ENCODE results near the gene GNAI3. TPM values are rescaled to one million over a fixed set of nuclear protein-coding genes. Genes with fewer than 3 reads are reported as not detected.

The GNAI3 gene
- polyA plus RNA-seq, 1 experiment: 14.8 TPM

DNA sequence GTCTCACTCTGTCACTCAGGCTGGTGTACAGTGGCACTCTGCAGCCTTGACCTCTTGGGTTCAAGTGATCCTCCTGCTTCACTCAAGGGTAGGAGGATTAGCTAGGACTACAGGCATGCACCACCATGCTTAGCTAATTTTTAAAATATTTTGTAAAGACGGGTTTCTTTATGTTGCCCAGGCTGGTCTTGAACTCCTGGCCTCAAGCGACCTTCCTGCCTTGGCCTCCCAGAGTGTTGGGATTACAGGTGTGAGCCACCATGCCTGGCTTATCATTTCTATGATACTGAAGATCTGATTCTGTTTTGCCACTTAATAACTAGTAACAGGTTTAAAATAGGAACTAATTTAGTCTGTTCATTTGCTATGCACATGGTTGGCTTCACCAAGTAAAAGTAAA is 33.6 kb downstream of the GNAI3 start:
- Histone ChIP-seq H3K9me3 (ENCODE audit: control insufficient read depth, insufficient read depth, low read length) (no peaks in the 10 kb centered on the region), H3K4me3 (ENCODE audit: low read depth, low read length) (no peak overlapping the region), H3K27ac (ENCODE audit: low read depth, low read length) (no peak overlapping the region), H3K27me3 (ENCODE audit: control insufficient read depth, insufficient read depth, low read length) (no peaks in the 10 kb centered on the region)
- CTCF ChIA-PET: no interaction called here
- POLR2A ChIA-PET: no interaction called here
- TF ChIP-seq CTCF (IDR thresholded peaks at IDR 0.05; ENCODE audit: low read depth, low read length): no peak
- DNase-seq (ENCODE audit: low read depth, low spot score): no peak

GRCh38 chr1:109584766-109585165 is 36.4 kb downstream of the GNAI3 start:
- TF ChIP-seq CTCF (IDR thresholded peaks at IDR 0.05; ENCODE audit: low read depth, low read length): no peak
- POLR2A ChIA-PET: no interaction called here
- no peaks in the 10 kb centered on the region for H3K9me3 ChIP-seq (ENCODE audit: control insufficient read depth, insufficient read depth, low read length)

DNA sequence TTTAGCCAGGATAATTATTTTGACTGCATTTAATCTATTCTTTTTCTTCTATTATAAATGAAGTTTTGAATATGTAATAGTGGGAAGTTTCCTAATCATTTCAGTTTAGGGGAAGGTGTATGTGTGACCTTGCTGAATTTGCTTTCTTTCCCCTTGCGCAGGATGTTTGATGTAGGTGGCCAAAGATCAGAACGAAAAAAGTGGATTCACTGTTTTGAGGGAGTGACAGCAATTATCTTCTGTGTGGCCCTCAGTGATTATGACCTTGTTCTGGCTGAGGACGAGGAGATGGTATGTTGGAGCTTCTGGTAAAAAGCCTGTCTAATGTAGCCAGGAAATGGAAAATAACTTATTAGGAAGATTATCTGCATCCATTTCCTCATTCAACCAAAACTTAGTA is 37.6 kb downstream of the GNAI3 start:
- Histone ChIP-seq H3K4me3 (ENCODE audit: low read depth, low read length) (no peak overlapping the region), H3K27me3 (ENCODE audit: control insufficient read depth, insufficient read depth, low read length) (no peaks in the 10 kb centered on the region), H3K27ac (ENCODE audit: low read depth, low read length) (no peak overlapping the region), H3K9me3 (ENCODE audit: control insufficient read depth, insufficient read depth, low read length) (no peaks in the 10 kb centered on the region)
- POLR2A ChIA-PET: no interaction called here
- TF ChIP-seq CTCF (IDR thresholded peaks at IDR 0.05; ENCODE audit: low read depth, low read length): no peak
- DNase-seq (ENCODE audit: low read depth, low spot score): no peak
- CTCF ChIA-PET: no interaction called here

More at GRCh38 chr1:109584766-109585165, 36.4 kb downstream of the GNAI3 start:
- DNase-seq (ENCODE audit: low read depth, low spot score): no peak
- H3K27me3 ChIP-seq (ENCODE audit: control insufficient read depth, insufficient read depth, low read length): no peaks in the 10 kb centered on the region
- CTCF ChIA-PET: no interaction called here
- no peak overlapping the region for H3K27ac ChIP-seq (ENCODE audit: low read depth, low read length)
- H3K4me3 ChIP-seq (ENCODE audit: low read depth, low read length): no peak overlapping the region

DNA sequence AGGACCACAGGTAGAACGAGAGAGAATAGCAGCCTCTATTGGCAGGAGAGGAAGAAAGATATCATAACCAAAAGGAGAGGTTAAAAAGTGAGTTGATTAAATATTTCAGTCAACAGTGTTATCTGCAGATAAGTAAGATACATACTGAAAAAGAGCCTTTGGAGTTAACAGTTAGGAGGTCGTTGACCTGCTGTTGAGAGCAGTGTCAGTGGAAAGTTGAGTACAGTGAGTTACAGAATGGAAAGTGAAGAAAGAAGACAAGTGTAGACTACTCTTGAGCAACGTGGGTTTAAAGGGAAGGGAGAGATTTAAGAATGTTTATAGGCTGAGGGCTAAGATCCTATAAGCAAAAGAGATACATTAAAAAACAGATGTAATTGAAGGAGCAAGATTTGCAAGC is 40.8 kb downstream of the GNAI3 start:
- POLR2A ChIA-PET: no interaction called here
- Histone ChIP-seq H3K9me3 (ENCODE audit: control insufficient read depth, insufficient read depth, low read length) (no peaks in the 10 kb centered on the region), H3K27me3 (ENCODE audit: control insufficient read depth, insufficient read depth, low read length) (no peaks in the 10 kb centered on the region), H3K27ac (ENCODE audit: low read depth, low read length) (no peak overlapping the region), H3K4me3 (ENCODE audit: low read depth, low read length) (no peak overlapping the region)
- CTCF ChIA-PET: no interaction called here
- TF ChIP-seq CTCF (IDR thresholded peaks at IDR 0.05; ENCODE audit: low read depth, low read length): no peak
- DNase-seq (ENCODE audit: low read depth, low spot score): no peak

- no peak for TF ChIP-seq CTCF (IDR thresholded peaks at IDR 0.05; ENCODE audit: low read depth, low read length)
- DNase-seq (ENCODE audit: low read depth, low spot score): no peak
- Histone ChIP-seq H3K27me3 (ENCODE audit: control insufficient read depth, insufficient read depth, low read length) (no peaks in the 10 kb centered on the region), H3K9me3 (ENCODE audit: control insufficient read depth, insufficient read depth, low read length) (no peaks in the 10 kb centered on the region), H3K4me3 (ENCODE audit: low read depth, low read length) (no peak overlapping the region), H3K27ac (ENCODE audit: low read depth, low read length) (no peak overlapping the region)
- POLR2A ChIA-PET: interaction anchor here (0.7 kb wide), 1 partner anchor 27 kb away, joined by 5 read pairs; no protein-coding TSS in a partner anchor
- CTCF ChIA-PET: interaction anchor here (1.2 kb wide), 1 partner anchor 50 kb away, joined by 3 read pairs; no protein-coding TSS in a partner anchor
Measured at GRCh38 chr1:109589679-109590078, 41.3 kb downstream of the GNAI3 start.
